HL-60 (cell line): ENCODE data around the gene CIDEC.

Experiments used
- DNase-seq, 2 experiments: peaks; one replicate each; pipeline ENCODE4 v3.0.0-alpha.2; 2010 to 2020; ENCODE audit warnings: low read depth in 1 of 2, low spot score in 1 of 2
- H3K27ac ChIP-seq: fragments of 250-450 bp; sonication (Bioruptor Pico); replicated peaks from 2 replicates; pipeline ENCODE4 v1.5.1; 2020; ENCODE audit warnings: mild to moderate bottlenecking, moderate library complexity
- H3K27me3 ChIP-seq: fragments of 250-450 bp; sonication (Bioruptor Pico); 2 replicates; pipeline ENCODE4 v1.5.1; 2021; ENCODE audit warnings: mild to moderate bottlenecking, moderate library complexity; ENCODE audit not compliant: insufficient read depth, poor library complexity, severe bottlenecking
- H3K4me3 ChIP-seq: replicated peaks from 2 replicates; pipeline ENCODE4 v1.5.1; 2011; ENCODE audit warnings: mild to moderate bottlenecking, control low read depth, low read length; ENCODE audit not compliant: insufficient read depth
- GABPA ChIP-seq: IDR thresholded peaks from 2 replicates; pipeline ENCODE4 v1.6.1; 2012; ENCODE audit warnings: low read depth
- POLR2AphosphoS5 ChIP-seq: IDR thresholded peaks from 2 replicates; pipeline ENCODE4 v1.6.1; 2012; ENCODE audit warnings: low read depth
- SPI1 ChIP-seq: IDR thresholded peaks from 2 replicates; pipeline ENCODE4 v1.6.1; 2012; ENCODE audit warnings: low read depth, mild to moderate bottlenecking, borderline replicate concordance
- TF ChIP-seq, protein P1 (sequence below): IDR thresholded peaks from one replicate; pipeline ENCODE4 v1.5.1; 2011; ENCODE audit warnings: low read length, control low read depth, inconsistent platforms; ENCODE audit not compliant: insufficient read depth
- TF ChIP-seq, protein P2 (sequence below): IDR thresholded peaks from 2 replicates; pipeline ENCODE4 v1.6.1; 2012; ENCODE audit warnings: low read depth; ENCODE audit not compliant: insufficient replicate concordance

CIDEC gene

DNA sequence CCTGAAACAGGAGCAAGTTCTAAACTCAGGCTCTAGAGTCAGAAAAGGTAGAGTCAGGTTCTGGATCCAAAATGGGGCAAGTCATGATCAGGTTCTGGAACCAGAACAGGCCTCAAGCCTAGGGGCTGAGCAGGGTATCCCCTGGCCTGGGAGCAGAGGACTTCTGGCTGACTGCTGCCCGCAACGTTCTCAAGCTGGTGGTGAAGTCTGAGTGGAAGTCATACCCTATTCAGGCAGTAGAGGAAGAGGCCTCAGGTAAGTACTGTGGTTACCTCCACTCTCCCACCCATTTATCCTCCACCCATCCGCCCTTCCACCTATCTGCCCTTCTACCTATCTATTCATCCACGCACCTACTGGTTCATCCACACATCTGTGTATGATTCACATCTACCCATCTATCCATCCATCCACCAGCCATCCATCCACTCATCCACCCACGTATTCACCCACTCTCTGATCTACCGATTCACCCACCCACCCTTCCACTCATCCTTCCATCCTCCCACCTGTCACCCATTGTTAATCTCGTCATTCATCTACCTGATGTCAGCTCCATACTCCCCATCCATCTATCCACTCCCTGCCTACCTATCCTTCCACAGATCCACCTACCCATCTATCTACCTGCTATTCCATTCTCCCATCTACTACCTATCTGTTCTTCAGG is 61.3 kb downstream of the CIDEC start:
- no peak overlapping the region for H3K27ac ChIP-seq
- TF ChIP-seq SPI1, result no peak
- no peak for TF ChIP-seq POLR2AphosphoS5
- TF ChIP-seq GABPA, result no peak
- TF ChIP-seq, protein P1, sequence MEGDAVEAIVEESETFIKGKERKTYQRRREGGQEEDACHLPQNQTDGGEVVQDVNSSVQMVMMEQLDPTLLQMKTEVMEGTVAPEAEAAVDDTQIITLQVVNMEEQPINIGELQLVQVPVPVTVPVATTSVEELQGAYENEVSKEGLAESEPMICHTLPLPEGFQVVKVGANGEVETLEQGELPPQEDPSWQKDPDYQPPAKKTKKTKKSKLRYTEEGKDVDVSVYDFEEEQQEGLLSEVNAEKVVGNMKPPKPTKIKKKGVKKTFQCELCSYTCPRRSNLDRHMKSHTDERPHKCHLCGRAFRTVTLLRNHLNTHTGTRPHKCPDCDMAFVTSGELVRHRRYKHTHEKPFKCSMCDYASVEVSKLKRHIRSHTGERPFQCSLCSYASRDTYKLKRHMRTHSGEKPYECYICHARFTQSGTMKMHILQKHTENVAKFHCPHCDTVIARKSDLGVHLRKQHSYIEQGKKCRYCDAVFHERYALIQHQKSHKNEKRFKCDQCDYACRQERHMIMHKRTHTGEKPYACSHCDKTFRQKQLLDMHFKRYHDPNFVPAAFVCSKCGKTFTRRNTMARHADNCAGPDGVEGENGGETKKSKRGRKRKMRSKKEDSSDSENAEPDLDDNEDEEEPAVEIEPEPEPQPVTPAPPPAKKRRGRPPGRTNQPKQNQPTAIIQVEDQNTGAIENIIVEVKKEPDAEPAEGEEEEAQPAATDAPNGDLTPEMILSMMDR, result no peak
- TF ChIP-seq, protein P2, sequence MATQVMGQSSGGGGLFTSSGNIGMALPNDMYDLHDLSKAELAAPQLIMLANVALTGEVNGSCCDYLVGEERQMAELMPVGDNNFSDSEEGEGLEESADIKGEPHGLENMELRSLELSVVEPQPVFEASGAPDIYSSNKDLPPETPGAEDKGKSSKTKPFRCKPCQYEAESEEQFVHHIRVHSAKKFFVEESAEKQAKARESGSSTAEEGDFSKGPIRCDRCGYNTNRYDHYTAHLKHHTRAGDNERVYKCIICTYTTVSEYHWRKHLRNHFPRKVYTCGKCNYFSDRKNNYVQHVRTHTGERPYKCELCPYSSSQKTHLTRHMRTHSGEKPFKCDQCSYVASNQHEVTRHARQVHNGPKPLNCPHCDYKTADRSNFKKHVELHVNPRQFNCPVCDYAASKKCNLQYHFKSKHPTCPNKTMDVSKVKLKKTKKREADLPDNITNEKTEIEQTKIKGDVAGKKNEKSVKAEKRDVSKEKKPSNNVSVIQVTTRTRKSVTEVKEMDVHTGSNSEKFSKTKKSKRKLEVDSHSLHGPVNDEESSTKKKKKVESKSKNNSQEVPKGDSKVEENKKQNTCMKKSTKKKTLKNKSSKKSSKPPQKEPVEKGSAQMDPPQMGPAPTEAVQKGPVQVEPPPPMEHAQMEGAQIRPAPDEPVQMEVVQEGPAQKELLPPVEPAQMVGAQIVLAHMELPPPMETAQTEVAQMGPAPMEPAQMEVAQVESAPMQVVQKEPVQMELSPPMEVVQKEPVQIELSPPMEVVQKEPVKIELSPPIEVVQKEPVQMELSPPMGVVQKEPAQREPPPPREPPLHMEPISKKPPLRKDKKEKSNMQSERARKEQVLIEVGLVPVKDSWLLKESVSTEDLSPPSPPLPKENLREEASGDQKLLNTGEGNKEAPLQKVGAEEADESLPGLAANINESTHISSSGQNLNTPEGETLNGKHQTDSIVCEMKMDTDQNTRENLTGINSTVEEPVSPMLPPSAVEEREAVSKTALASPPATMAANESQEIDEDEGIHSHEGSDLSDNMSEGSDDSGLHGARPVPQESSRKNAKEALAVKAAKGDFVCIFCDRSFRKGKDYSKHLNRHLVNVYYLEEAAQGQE, result no peak
- no peak overlapping the region for H3K4me3 ChIP-seq
- no peaks in the 10 kb centered on the region for H3K27me3 ChIP-seq
- DNase-seq, result no peak

DNA sequence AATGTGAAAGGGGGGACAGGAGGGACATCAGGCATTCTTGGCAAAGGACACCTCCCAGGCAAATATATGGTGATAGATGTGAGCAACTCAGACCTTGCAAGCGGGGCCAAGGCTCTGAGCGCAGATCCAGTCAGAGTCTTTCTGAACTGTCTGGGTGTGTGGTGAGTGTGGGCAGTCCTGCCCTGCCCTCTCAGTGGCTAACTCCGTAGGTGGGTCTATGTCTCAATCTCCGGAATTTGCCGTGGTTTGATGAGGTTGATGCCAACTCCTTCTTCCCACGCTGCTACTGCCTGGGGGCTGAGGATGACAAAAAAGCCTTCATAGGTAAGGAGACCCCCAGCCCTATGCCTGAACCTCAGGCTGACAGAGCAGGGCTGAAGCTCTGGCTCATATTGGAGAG is 62.6 kb downstream of the CIDEC start:
- Histone ChIP-seq H3K27me3 (no peaks in the 10 kb centered on the region), H3K27ac (no peak overlapping the region), H3K4me3 (no peak overlapping the region)
- no peak for DNase-seq
- TF ChIP-seq GABPA, result no peak
- TF ChIP-seq SPI1, result no peak
- TF ChIP-seq, protein P1, result no peak
- TF ChIP-seq, protein P2, result no peak
- no peak for TF ChIP-seq POLR2AphosphoS5
